ENCODE measurements around the gene SP140. TPM values are rescaled to one million over a fixed set of nuclear protein-coding genes. Genes with fewer than 3 reads are reported as not detected.

Gene SP140
- total and polyA plus RNA-seq, 2 of the 8 experiments (the other 6 are each of a cell fraction or from before 2014, with no cell fraction given) = 0.23 to 1.3 TPM

- no peaks in the 10 kb centered on the region for H4K20me1 ChIP-seq (replicated peaks in 1 of 2; ENCODE audit: control insufficient read depth in 1 of 2, insufficient read depth in 2 of 2, low read length in 2 of 2)
- no peak overlapping the region for H4K8ac ChIP-seq (ENCODE audit: extremely low read depth, insufficient read depth, low read length)
- H2BK5ac ChIP-seq (ENCODE audit: low read depth, low read length) = no peak overlapping the region
- WGBS, 2 experiments (ENCODE audit: extremely low coverage in 1 of 2, insufficient coverage in 1 of 2, insufficient read length in 1 of 2, insufficient replicate concordance in 2 of 2, low coverage in 1 of 2, low lambda C conversion rate in 2 of 2, missing lambda C conversion rate in 1 of 2) = 82% methylated on average over 3 of the region's 3 CpGs; no CpG with 5 or more reads in 1 of the 2 experiments
- no peak overlapping the region for H4K91ac ChIP-seq (replicated peaks; ENCODE audit: insufficient read length, low read length)
- no peak overlapping the region for H2BK15ac ChIP-seq (ENCODE audit: low read length)
- H3K14ac ChIP-seq (ENCODE audit: insufficient read length) = no peak overlapping the region
- no peaks in the 10 kb centered on the region for H3K79me1 ChIP-seq (ENCODE audit: low read depth, low read length)
- no peaks in the 10 kb centered on the region; a peak in 1 of 8 replicates for H3K36me3 ChIP-seq (ENCODE audit: control insufficient read depth in 2 of 4, insufficient read depth in 4 of 4, low read length in 3 of 4)
- DNase-seq (ENCODE audit: low read depth in 1 of 2, low spot score in 2 of 2) (no peak), FAIRE-seq (no peak)
- H3K18ac ChIP-seq (ENCODE audit: extremely low read depth, low read length) = no peak overlapping the region
- H3K9ac ChIP-seq (replicated peaks in 1 of 4; ENCODE audit: extremely low read depth in 1 of 4, low read depth in 3 of 4, low read length in 3 of 4) = no peak overlapping the region
- H3K27ac ChIP-seq (ENCODE audit: low read depth, low read length) = no peak overlapping the region
- CTCF ChIA-PET (ENCODE audit: partially characterized antibody) = no interaction called here
- POLR2A ChIA-PET (ENCODE audit: partially characterized antibody) = no interaction called here
- no peaks in the 10 kb centered on the region for H3K79me2 ChIP-seq (ENCODE audit: control insufficient read depth in 1 of 2, insufficient read depth in 2 of 2, low read length in 2 of 2)
- no peak overlapping the region for H3K4ac ChIP-seq (replicated peaks; ENCODE audit: insufficient read length, low read depth, low read length)
- H4K5ac ChIP-seq (ENCODE audit: insufficient read length, low read depth, low read length) = no peak overlapping the region
- H3K4me3 ChIP-seq (ENCODE audit: extremely low read depth in 1 of 4, insufficient read depth in 2 of 4, low read depth in 3 of 4, low read length in 4 of 4) = no peak overlapping the region
- H3K27me3 ChIP-seq (replicated peaks in 1 of 4; ENCODE audit: control insufficient read depth in 3 of 4, extremely low read depth in 1 of 4, insufficient read depth in 3 of 4, low read length in 3 of 4) = no peaks in the 10 kb centered on the region
- no peak overlapping the region for H2BK20ac ChIP-seq (ENCODE audit: low read length)
- no peak overlapping the region for H3K4me2 ChIP-seq (ENCODE audit: insufficient read depth in 1 of 2, low read depth in 2 of 2, low read length in 2 of 2)
- no peak overlapping the region for H2AFZ ChIP-seq (ENCODE audit: low read length)
- H3K23me2 ChIP-seq (ENCODE audit: low read depth, low read length) = 0 out of 2 replicates have a peak, but pooled peaks cover 2% of the 10 kb centered on the region
- H2BK120ac ChIP-seq (replicated peaks; ENCODE audit: low read depth, low read length) = no peak overlapping the region
- H3K4me1 ChIP-seq (replicated peaks in 1 of 4; ENCODE audit: control insufficient read depth in 3 of 4, insufficient read depth in 4 of 4, low read length in 3 of 4) = peaks cover 0 to 3% (median 0%) of the 10 kb centered on the region in 4 experiments; a peak in 1 of 7 replicates
- H3K56ac ChIP-seq (replicated peaks; ENCODE audit: insufficient read length, low read depth, low read length) = no peak overlapping the region
- no peak overlapping the region for H3K23ac ChIP-seq (ENCODE audit: insufficient read length)
- no peak overlapping the region for H2AK5ac ChIP-seq (ENCODE audit: low read depth, low read length)
- H2BK12ac ChIP-seq (ENCODE audit: low read depth, low read length) = no peak overlapping the region
- H3K9me3 ChIP-seq (ENCODE audit: insufficient read depth in 2 of 2, low read depth in 1 of 2, low read length in 1 of 2) = no peaks in the 10 kb centered on the region; a peak in 1 of 4 replicates
- TF ChIP-seq GTF2F1 (IDR thresholded peaks at IDR 0.05; ENCODE audit: borderline replicate concordance, low read depth, low read length) = no peak
- TF ChIP-seq ASH2L (IDR thresholded peaks at IDR 0.05; ENCODE audit: low read length) = no peak
- no peak for TF ChIP-seq MAFK (IDR thresholded peaks at IDR 0.05; ENCODE audit: low read depth, low read length)
- TF ChIP-seq EP300 (IDR thresholded peaks at IDR 0.05; ENCODE audit: borderline replicate concordance in 1 of 2, low read depth in 2 of 2, low read length in 2 of 2) = no peak
- TF ChIP-seq BCL11A (IDR thresholded peaks at IDR 0.05; ENCODE audit: low read depth in 2 of 2, low read length in 2 of 2) = no peak
- TF ChIP-seq JUND (IDR thresholded peaks at IDR 0.05; ENCODE audit: low read length) = no peak
- no peak for TF ChIP-seq POLR2A (IDR thresholded peaks at IDR 0.05; ENCODE audit: control extremely low read depth in 1 of 2, low read depth in 2 of 2, low read length in 2 of 2)
- TF ChIP-seq CEBPB (IDR thresholded peaks at IDR 0.05; ENCODE audit: low read depth, low read length) = no peak
- no peak for TF ChIP-seq KDM1A (IDR thresholded peaks at IDR 0.05; ENCODE audit: borderline replicate concordance, low read length)
Observed at GRCh38 chr2:230227216-230227615, 1.7 kb downstream of the SP140 start.
